Endothelial cell of hepatic sinusoid (primary cell): Measurements from ENCODE around the gene RBM38.

Source experiments
- in situ Hi-C: cut with HindIII; loops from 2 replicates; pipeline ENCODE4 v1.10.0; 2017; ENCODE audit warnings: low sequenced_read_pairs

RBM38 gene

GRCh38 chr20:57374343-57374930 is 16.8 kb upstream of the RBM38 start:
- in situ Hi-C loops: loop anchor here (5.0 kb wide), 1 partner anchor 118 kb away; no protein-coding TSS in a partner anchor

DNA sequence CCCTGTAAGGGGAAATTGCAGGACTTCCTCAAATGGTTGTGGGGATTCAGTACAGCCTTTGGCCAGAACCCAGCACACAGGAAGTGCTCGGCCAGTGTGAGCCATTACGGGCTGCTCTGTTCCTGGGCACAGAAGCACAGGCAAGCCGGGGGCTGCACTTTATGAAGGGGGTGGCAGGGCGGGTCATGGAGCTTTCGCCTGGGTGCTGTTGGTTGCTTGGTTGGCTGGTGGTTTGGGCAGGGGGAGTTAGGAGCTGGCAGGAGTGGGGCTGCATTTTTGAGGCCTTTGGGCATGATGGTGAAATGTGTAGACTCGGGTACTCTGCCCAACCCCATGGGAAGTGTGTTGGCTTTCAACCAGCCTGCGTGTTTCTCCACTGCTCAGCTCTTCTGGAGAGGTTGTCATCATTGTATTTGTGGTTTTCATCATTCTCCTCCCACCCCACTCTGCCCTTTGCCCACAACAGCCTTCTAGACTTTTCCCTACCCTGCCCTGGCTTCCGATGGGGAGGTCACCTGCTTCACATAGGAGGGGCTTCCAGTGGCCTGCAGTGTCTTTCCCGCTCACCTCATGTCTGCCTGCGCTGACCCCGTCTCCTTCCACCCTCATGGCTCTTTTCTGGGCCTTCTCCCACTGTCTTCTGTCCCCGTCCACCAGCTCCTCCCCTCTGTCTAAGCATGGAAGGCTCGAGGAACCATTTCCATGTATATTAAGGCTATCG is 16.1 kb upstream of the RBM38 start:
- in situ Hi-C loops: loop anchor here (5.0 kb wide), 1 partner anchor 117 kb away; no protein-coding TSS in a partner anchor

- in situ Hi-C loops: no loop called here
Measured at GRCh38 chr20:57375652-57376230, 15.5 kb upstream of the RBM38 start.

- in situ Hi-C loops: no loop called here
Measured at GRCh38 chr20:57377350-57377749, 13.8 kb upstream of the RBM38 start.

DNA sequence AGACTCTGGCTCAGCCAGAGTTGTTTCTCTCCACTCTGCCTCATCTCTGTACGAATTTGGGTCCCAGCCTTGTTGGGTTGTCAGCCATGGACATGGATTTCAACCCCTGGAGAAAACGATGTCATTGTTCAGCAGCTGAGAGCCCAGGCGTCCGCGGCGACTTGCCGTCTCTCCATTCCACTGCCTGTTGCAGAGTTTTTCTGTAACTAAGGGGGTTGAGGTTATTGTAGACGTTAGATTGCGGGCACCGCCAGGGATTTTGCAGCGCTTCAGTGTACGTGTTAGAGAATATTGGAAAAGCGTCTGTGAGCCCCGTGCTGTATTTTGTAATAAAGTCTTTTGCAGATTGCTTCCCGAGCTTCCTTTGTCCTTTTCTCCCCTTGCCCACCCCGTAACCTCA is 13.1 kb upstream of the RBM38 start:
- in situ Hi-C loops: no loop called here

DNA sequence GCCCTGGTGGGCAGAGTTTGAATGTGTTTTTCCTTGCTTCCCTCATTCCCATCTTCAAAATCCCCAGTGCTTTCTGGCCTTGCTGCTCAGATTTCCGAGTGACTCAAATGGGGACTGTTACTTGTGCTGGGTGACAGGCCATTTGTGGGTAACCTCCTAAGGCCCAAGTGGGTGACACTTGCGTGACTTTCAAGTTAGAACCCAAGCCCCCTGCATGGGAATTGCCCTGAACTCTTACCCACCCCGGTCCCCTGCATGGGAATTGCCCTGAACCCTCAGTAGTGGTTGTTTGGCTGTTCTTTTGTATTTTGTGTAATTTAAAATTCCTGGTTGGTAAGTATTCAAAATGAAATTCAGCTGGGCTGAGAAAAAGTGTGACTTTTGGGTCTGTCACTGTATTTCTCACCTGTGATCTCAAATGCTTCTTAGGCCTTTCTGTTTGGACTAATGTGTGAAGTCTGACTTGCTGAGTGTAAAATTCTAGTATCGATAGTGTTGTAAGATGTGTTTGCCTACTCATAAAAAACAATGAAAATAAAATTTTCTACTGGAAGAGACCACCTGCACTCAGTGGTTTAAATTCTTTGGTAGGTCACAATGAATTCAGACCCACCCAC is 12.4 kb upstream of the RBM38 start:
- in situ Hi-C loops: no loop called here

DNA sequence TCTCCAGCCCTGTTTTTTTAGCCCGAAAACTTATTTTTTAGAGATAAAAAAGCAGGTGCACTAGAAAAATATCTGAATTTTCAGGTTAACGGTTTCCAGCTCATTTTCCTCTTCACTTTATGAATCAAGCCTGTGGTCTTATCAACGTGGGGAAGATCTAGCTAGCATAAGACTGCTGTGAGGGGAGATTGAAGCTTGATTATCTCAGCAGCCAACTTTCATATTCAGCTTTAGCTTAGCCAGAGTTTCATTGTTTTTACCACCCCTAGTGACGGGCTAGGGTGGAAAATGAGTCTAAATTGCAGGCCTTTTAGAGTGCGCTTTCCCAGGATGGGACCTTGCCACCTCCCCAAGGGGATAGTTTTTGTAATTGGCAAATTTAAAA is 11.9 kb upstream of the RBM38 start:
- in situ Hi-C loops: no loop called here

DNA sequence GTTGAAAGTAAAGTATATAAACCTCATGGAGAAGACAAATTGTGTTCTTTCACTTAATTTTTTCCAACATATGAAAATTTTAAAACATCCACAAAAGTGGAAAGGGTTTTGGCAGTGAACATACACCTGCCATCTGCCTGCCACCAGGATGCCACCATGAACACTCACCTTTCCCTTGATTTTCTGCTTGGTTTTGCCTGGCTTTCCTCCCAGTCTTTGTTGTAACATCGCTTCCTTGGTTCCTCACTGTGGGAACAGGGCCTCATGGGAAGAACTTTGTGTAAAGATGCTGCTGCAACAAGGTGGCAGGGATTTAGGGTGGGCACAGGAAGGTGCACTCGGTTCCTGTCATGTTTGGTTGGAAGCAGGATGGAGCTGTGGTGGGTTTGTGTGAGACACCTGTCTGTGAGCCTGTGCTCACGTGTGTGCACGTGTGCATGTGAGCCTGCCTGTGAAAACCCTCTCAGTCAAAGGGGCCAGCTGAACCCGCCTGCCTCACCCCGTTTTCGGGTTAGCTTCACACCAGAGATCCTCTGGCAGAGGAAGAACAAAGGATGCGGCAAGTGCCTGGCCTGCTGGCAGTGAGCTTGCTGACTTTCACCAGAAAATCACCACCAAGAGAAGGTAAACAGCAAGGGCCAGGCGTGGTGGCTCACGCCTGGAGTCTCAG is 11.0 kb upstream of the RBM38 start:
- in situ Hi-C loops: no loop called here

- in situ Hi-C loops: no loop called here
Measured at GRCh38 chr20:57381596-57382503, 9.3 kb upstream of the RBM38 start.

DNA sequence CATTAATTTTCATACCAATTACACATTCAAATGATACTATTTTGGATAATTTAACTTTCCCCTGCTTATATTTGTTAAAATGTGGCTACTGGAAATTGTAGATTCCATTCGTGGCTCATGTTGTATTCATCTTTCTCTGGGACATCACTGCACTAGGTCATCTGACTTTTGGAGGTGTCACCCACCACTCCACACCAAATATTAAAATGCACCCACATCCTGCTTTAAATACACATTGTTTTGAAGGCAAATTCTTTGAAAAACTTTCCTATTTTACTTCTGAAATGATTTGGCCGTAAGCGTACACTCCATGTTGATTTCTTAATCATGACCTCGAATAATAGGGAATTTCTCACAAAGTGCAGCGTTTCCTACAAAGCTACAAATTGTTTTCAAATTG is 8.7 kb upstream of the RBM38 start:
- in situ Hi-C loops: no loop called here

DNA sequence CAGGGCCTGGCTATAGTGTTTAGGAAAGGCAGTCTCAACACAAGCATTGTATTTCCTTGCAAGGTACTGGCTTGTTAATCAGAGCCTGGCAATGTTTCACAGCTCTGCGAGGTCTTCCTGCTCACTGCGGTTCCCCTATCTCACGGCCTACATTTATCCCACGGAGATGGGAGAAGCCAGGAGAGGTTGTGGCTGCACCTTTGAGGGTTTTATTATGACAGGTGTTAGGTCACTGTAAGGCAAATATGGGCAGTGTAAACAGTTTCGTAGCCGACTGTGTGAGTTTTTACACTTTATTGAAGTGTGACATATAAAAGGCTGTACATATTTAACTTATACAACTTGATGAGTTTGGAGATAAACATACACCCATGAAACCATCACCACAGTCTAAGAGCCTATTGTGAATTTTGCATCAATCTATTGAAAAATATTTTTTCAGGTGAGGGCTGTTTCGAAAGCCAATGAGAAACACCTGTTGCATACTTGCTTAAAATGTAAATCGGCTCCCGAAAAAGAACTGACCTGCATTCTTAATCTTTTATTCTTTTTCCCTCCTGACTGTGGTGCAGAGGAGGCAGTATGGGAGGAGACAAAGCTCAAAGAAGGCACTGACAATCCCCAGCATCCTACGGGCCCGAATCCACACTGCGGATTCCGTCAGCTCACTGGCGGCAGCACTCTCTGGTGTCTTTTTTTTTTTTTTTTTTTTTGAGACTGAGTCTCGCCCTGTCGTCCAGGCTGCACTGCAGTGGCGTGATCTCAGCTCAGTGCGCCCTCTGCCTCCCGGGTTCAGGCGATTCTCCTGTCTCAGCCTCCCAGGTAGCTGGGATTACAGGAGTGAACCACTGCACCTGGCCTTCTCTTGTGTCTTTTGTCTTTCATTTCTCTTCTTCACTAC is 7.5 kb upstream of the RBM38 start:
- in situ Hi-C loops: no loop called here

- in situ Hi-C loops: no loop called here
Measured at GRCh38 chr20:57384486-57384885, 6.7 kb upstream of the RBM38 start.

GRCh38 chr20:57384953-57385761 is 6.0 kb upstream of the RBM38 start:
- in situ Hi-C loops: no loop called here

- in situ Hi-C loops: no loop called here
Measured at GRCh38 chr20:57385940-57386339, 5.3 kb upstream of the RBM38 start.

GRCh38 chr20:57386762-57387161 is 4.4 kb upstream of the RBM38 start:
- in situ Hi-C loops: no loop called here

DNA sequence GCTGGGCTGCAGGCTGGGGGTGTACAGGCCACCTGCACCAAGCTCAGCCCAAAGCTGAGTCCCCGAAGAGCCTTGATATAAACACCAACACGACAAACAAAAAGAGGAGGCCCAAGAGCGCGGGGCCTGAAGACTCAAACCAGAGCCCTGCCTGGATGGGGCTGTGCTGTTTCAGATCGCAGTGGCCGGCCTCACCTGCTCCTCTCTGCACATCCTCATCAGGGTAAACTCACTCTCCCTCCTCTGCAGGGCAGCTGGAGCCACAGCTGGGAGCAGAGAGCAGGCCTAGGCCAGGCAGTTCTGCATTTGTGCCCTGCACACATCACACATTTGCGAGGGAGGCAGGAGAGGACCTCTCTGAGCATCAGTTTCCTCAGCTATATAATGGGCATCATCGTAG is 3.7 kb upstream of the RBM38 start:
- in situ Hi-C loops: no loop called here

GRCh38 chr20:57387945-57388371 is 3.2 kb upstream of the RBM38 start:
- in situ Hi-C loops: no loop called here

DNA sequence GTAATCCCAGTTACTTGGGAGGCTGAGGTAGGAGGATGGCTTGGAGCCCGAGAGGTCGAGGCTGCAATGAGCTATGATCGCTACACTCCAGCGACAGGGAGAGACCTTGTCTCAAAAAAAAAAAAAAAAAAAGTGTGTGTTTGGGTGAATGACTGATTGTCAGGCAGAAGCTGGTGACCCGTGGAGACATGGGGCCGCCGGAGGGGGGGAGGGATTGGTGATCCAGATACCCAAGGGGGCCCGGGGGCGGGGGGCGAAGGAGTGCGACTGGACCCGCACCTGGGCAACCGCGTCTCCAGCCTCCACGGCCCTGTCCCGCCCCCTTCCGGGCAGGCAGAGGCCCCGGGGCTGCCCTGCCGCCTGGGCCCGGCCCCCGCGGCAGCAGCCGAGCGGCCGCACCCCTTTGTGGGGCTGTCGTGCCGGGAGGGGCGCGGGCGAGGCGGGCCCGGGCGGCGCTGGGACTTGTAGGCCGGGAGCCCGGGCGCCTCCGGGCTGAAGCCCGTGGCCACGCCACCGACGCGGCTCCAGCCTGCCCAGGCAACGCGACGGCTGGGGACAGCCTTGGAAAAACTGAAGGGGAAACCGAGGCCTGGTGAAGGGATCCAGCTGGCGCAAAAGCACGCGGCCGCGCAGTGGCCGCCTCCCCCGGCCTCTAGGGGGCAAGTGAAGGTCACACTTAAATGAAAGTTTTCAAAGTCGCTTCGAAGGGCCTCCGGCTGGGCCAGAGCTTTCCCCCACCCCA is 2.1 kb upstream of the RBM38 start:
- in situ Hi-C loops: no loop called here
